Ramos (cell line): Measurements from ENCODE around the gene FBXO24.
"Not testable (repeated sequence)": the region's sequence is repeated elsewhere in the genome, so short reads cannot be mapped to it uniquely, and the experiment has no call there.

ENCODE experiments used
- in situ Hi-C: fragments of 300-500 bp; cut with MboI; formaldehyde crosslinking; loops from one replicate; pipeline ENCODE4 v1.14.3; 2022; ENCODE audit warnings: low sequenced_read_pairs; ENCODE audit not compliant: unreplicated experiment

FBXO24 gene

GRCh38 chr7:100586266-100587025 is at the start of gene FBXO24:
Gene FBXO24 (plus strand): TSS chr7:100586328. CDS start chr7:100586626, 298 bp downstream.
- in situ Hi-C loops: no loop called here

- in situ Hi-C loops: not testable (repeated sequence)
Measured at GRCh38 chr7:100536695-100537094, 49.4 kb upstream of the FBXO24 start.

- in situ Hi-C loops: no loop called here
Measured at GRCh38 chr7:100538348-100538653, 47.8 kb upstream of the FBXO24 start.

DNA sequence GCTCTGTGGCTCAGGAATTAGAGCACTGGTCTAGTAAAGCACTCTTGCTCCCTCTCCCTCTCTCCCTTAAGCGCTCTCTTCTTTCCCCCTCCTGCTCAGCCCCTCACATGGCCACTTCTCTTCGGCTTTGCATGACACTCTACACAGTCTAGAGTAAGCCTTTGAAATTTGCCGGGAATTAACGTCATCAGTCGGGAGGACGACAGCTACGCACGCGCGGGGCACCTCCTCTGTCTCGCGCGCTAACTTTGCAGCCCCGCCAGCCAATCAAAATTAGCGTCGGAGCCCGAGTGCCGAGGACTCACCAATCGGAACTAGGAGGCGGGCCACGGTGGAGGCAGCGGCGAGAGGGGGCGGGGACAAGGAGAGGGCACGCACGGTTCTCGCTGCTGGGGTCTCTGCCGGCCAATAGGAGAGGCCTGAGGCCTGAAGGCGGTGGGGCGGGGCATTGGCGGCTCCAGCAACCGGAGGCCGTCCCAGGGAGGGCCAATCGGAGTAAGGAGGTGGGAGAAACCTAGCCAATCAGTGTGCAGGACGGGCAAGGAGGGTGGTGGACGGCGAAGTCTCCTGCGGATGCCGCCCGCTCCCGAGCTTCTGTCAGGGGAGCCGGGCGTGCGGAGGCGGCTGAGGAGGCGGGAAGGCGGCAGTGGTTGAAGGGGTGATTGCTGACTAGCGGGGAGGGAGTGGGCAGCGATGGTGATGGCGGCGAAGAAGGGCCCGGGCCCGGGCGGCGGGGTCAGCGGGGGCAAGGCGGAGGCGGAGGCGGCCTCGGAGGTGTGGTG is 47.3 kb upstream of the FBXO24 start, which contains the start of gene AGFG2:
Gene AGFG2, plus strand, starts transcription at position 550 of the 782 bp plus-strand sequence. Its CDS starts 144 bp downstream, at position 694.
- in situ Hi-C loops: no loop called here

- in situ Hi-C loops: no loop called here
Measured at GRCh38 chr7:100539436-100540006, 46.6 kb upstream of the FBXO24 start.

DNA sequence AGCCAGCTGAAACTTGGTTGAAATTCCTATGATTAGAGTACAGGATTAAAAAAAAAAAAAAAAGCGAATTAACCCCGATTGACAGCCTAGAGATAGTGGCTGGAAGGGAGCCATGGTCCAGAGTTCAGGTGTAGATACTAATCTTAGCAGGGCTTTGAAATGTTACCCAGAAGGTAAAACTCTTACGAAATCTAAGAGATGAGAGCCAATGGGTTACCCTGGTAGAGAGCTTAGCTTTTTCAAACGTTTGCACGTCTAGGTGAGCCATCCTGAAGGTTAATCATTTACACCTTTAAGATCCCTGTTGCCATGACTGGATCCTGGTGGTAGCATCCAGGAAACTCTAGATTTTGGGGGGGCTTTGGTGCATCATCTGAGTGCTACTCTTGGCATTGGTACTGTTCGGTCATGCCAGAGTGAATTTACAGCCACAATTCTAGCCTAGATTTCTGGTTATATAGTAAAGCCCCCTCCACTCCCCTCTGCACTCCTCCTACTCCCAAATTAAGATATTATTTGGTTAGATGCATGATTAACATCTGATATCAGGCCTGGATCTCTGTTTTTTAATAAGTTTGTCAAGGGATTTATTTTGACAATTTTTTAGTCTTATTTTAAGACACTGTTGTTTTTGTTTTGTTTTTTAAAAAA is 45.9 kb upstream of the FBXO24 start:
- in situ Hi-C loops: no loop called here

- in situ Hi-C loops: not testable (repeated sequence)
Measured at GRCh38 chr7:100541309-100541708, 44.8 kb upstream of the FBXO24 start.

- in situ Hi-C loops: no loop called here
Measured at GRCh38 chr7:100543586-100543985, 42.5 kb upstream of the FBXO24 start.

GRCh38 chr7:100544386-100544785 is 41.7 kb upstream of the FBXO24 start:
- in situ Hi-C loops: no loop called here

DNA sequence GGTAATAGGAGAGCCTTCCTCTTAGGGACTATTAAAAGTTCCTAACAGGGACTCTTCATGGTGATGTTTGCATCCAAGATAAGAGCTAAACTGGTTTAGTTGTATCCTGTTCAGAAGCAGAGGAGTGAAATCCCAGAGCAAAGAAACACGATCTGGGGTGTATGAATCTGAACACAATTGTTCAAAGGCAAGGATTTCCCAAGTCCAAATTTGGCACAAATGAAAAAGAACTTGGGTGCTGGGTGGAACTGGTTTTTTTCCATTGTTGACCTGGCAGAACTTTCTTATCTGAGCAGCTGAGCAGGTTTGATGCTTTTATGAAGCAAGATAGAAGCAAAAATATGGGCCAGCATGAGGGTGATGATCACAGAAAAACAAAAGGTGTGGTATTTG is 41.2 kb upstream of the FBXO24 start:
- in situ Hi-C loops: no loop called here

- in situ Hi-C loops: no loop called here
Measured at GRCh38 chr7:100545360-100546128, 40.6 kb upstream of the FBXO24 start.

GRCh38 chr7:100546129-100546925 is 39.8 kb upstream of the FBXO24 start:
- in situ Hi-C loops: no loop called here

- in situ Hi-C loops: no loop called here
Measured at GRCh38 chr7:100546926-100547800, 39.0 kb upstream of the FBXO24 start.

DNA sequence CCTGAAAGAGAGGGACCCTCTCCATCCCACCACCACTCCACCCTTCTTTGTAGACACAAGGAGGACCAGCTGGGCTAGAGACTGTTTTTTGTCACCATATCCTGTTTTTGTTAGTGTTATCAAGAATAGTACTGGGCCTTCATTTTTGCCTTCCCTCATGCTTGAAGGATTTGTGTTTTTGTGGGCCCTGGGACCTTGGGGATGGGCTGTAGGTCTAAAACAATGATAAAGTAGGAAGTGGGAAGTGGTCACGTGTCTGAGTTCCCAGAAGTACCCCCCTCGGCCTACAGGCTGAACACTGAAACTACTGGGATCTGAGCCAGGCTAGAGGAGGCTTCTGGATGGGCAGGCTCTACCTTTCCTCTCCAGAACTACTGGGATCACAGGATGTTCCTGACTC is 38.3 kb upstream of the FBXO24 start:
- in situ Hi-C loops: no loop called here

DNA sequence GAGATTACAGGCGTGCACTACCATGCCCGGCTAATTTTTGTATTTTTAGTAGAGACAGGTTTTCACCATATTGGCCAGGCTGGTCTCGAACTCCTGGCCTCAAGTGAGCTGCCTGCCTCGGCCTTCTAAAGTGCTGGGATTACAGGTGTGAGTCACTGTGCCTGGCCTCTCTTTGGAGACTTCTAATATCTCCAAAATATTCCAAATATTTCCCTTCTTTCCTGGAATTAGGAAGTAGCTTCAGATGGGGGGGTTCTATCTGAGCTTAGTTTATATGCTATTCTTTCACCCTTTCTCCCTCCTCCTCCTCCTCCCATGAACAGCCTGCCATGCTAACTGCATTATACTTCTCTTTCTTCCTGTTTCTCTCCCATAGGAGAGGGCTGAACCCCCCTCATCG is 37.7 kb upstream of the FBXO24 start:
- in situ Hi-C loops: not testable (repeated sequence)

DNA sequence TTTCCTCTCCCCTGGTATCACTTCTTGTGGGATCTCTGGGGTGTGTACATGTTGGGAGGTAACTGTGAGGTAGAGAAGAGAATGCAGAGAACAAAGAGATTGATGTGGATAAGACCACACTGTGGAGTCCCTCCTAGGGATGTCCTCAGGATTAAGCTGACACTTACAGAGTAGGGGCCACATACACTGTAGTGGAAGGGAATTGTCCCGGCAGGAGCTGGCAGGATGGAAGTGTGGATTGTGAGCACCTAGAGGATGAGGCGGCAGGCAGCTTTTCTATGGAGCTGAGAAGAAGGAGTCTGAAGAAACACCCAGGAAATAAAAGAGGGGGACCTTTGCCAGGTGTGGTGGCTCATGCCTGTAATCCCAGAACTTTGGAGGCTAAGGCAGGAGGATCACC is 33.6 kb upstream of the FBXO24 start:
- in situ Hi-C loops: no loop called here

- in situ Hi-C loops: no loop called here
Measured at GRCh38 chr7:100553032-100553431, 33.1 kb upstream of the FBXO24 start.

GRCh38 chr7:100555701-100556100 is 30.4 kb upstream of the FBXO24 start:
- in situ Hi-C loops: no loop called here
